Measurements from ENCODE around the gene ERLIN1.

DNA sequence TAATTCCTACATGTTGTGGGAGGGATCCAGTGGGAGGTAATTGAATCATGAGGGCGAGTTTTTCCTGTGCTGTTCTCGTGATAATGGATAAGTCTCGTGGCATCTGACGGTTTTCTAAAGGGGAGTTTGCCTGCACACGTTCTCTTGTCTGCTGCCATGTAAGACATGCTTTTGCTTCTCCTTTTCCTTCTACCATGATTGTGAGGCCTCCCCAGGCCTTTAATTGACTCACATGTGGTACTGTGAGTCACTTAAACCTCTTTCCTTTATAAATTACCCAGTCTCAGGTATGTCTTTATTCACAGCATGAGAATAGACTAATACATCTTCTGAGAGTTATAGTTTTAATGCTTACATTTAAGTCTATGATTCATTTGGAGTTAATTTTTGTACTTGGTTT, 81.5 kb downstream of the ERLIN1 start:
- TF ChIP-seq NR3C1 (CRISPR knock-in tag; conservative IDR thresholded peaks at IDR 0.05; ENCODE audit: low read depth) (no peak), ESRRA (CRISPR knock-in tag; IDR thresholded peaks at IDR 0.05; ENCODE audit: borderline replicate concordance) (no peak), NFYB (CRISPR knock-in tag; conservative IDR thresholded peaks at IDR 0.05; ENCODE audit: low read depth) (no peak), CREB1 (CRISPR knock-in tag; IDR thresholded peaks at IDR 0.05) (no peak), NR1H2 (CRISPR knock-in tag; IDR thresholded peaks at IDR 0.05) (no peak), ZNF232 (CRISPR knock-in tag; IDR thresholded peaks at IDR 0.05) (no peak), TEAD4 (CRISPR knock-in tag; IDR thresholded peaks at IDR 0.05) (no peak), IRF2 (CRISPR knock-in tag; IDR thresholded peaks at IDR 0.05; ENCODE audit: borderline replicate concordance, low read depth) (no peak), E2F1 (CRISPR knock-in tag; IDR thresholded peaks at IDR 0.05) (no peak), IRF1 (CRISPR knock-in tag; IDR thresholded peaks at IDR 0.05) (no peak), ZNF317 (CRISPR knock-in tag; IDR thresholded peaks at IDR 0.05; ENCODE audit: borderline replicate concordance, low read depth) (no peak)
- TF ChIP-seq, protein P1, sequence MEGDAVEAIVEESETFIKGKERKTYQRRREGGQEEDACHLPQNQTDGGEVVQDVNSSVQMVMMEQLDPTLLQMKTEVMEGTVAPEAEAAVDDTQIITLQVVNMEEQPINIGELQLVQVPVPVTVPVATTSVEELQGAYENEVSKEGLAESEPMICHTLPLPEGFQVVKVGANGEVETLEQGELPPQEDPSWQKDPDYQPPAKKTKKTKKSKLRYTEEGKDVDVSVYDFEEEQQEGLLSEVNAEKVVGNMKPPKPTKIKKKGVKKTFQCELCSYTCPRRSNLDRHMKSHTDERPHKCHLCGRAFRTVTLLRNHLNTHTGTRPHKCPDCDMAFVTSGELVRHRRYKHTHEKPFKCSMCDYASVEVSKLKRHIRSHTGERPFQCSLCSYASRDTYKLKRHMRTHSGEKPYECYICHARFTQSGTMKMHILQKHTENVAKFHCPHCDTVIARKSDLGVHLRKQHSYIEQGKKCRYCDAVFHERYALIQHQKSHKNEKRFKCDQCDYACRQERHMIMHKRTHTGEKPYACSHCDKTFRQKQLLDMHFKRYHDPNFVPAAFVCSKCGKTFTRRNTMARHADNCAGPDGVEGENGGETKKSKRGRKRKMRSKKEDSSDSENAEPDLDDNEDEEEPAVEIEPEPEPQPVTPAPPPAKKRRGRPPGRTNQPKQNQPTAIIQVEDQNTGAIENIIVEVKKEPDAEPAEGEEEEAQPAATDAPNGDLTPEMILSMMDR (IDR thresholded peaks at IDR 0.05), result no peak
- TF ChIP-seq, protein P2, sequence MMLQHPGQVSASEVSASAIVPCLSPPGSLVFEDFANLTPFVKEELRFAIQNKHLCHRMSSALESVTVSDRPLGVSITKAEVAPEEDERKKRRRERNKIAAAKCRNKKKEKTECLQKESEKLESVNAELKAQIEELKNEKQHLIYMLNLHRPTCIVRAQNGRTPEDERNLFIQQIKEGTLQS (CRISPR knock-in tag; conservative IDR thresholded peaks at IDR 0.05), result no peak
- TF ChIP-seq, protein P3, sequence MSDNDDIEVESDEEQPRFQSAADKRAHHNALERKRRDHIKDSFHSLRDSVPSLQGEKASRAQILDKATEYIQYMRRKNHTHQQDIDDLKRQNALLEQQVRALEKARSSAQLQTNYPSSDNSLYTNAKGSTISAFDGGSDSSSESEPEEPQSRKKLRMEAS (CRISPR knock-in tag; IDR thresholded peaks at IDR 0.05), result no peak

Data from WTC11 (cell line).